Measurements from ENCODE around the gene PAK6.

The PAK6 gene

DNA sequence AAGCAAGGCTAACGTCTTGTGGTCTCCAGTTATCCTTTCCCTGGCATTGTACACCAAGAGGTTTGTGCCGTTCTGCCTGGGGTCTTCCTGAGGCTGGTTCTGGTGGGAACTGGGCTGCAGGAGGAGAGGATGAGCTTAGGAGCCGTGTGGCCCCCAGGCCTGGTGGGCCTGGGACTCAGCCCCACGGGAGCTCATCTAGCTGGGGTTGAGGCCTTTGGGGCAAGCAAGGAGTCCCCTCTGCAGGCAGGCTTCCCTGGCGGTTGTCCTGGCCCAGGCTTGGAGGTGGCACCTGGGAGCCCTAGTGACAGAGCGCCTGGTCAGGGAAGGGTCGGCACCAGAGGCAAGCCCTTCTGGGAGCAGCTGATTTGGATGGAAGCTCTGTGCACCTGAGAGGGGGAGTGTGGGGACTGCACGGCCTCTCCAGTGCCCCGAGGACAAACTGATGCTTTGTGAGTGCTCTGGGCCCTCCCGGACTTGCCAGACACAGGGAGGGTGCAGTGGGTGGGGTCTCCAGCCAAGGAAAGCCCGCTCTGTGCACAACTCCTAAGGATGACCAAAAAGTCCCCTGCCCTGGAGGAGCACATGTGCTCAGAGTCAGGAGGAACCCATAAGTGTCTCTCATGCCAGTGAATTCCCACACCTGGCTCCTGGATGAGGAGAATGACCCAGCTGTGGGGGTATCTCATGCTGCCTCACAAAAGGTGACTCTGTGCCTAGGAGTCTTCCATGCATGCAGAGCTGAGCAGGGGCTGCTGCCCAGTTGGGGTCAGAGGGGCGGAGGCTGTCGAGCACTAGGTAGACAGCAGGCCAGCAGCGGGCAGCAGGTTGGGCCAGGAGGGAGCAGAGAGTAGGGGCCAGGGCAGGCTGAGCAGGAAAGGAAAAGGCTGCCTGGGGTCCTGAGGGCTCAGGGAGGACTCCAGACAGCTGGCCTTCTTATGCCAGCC lies 2.7 kb downstream of the PAK6 start:
- DNase-seq (ENCODE audit: low spot score), result no peak

DNA sequence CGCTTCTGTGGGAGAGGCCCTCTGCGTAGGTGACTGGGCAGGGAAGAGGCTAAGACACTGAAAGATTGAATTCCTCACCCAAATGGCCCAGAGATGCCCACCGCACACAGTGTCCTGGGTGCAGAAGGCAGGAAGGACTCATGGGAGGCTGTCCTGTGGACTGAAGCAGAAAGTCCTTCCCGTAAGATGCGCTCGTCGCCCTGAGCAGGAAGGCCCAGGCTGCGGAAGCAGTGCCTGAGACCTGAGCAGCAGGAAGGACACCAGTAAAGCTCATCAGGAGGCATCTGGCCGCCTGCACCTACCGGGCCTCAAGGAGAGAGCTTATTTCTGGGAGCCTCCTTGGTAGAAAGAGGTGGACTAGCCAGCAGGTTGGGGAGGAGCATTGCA lies 3.3 kb downstream of the PAK6 start:
- no peak for DNase-seq (ENCODE audit: low spot score)

DNA sequence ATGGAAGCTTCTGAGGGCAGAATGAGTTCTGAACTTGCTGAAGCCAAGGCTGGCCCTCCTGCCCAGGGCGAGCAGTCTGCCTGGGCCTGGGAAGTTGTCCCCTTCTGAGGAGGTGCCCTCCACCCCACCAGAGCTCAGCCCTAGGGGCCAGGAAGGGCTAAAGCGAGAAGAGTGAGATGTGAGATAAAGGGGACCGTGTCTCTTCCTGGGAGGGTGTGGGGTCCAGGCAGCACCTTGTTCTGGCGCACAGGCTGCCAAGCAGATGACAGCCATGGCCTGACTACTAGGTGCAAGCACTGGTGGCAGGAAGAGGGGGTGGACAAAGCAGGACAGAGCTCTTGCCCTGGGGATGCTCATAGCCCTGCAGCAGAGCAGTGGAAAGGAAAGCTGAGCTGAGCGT lies 3.7 kb downstream of the PAK6 start:
- DNase-seq (ENCODE audit: low spot score), result no peak

DNA sequence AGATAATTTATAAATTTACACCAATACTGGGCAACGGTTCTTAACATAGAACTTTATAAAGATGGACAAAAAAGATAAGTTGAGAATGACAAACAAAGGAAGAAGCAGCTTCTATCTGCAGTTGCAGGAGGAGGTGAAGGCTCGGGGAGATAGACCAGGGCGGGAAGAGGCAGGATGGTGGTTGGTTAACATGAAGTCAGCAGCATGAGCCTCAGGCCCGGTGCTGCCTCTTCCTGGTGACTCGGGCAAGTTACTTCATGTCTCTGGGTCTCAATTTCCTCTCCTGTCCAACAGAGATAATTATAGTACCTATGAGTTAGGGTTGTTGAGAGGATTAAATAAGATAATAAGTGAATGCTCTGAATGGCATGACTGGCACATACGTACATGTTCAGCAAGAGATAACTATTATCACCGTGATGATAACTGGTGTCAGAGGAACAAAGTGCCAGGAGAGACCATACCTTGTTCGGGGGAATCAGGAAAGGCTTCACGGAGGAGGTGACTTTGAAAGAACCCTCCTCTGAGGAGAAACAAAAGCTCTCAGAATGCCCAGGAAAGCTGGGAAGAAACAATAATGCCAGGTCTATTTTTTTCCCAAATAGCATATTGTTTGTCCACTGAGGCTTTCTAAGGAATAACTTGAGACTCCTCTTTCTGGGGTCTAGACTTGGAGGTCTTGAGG lies 4.4 kb downstream of the PAK6 start:
- peak; percentile 47 for DNase-seq (ENCODE audit: low spot score)

DNA sequence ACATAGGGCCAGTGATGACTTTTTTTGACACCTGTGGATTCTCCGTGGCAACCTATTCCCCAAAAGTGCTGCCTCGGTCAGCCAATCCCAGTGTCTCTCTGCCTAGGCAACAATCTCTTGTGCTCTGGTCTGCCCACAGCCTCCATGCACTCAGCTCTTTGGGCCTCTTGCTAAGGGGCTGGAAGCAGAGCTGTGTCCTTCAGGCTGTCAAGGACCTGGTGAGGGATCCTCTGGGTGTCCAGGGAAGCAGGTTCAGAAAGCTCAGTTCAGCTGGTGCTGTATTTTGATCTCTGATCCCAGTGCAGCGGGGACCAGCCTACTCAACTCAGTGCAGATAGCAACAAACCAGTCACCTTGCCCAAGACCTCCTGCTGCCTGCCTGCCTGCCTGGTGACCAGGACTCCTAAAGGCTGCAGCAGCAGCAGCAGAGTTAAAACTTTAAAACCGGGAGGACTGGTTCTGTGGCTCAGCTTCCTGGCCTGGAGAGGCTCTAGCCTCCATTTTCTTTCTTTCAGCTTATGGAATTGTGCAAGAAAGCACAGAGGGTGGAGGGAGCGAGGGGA lies 6.2 kb downstream of the PAK6 start:
- no peak for DNase-seq (ENCODE audit: low spot score)

DNA sequence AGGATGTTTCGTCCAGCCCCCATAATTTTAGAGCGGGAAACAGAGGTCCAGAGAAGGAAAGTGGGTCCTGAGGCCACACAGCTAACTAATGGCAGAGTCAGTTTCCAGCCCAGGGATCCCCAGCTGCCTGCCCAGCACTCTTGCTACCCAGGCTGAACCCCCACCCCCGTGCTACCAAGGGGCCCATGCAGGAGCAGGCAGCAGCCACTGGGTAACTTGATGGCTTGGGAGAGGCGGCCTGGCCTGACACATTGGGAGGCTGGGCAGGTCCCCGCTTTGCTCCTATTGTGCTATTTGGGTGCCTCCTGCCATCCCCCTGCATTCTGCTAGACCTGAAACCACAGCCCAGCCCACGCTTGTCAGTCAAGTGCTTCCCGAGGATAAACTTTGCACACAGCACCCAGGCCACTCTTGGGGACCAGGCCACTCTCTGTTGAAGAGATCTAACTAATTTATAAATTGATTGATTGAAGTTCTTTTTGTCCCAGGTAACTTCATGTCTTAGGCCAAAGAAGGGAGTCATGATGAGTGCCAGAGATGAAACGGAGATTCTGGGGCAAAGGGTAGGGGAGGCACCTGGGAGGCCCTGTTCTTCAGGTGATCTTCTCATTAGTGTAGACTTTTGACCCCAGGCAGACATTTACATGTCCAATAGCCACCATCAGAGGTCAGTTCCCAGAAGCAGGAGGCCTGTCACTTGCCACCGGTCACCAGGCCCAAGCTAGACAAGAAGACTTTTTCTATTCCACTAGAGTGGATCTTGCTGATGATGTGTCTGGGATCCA lies 7.0 kb downstream of the PAK6 start:
- no peak for DNase-seq (ENCODE audit: low spot score)

DNA sequence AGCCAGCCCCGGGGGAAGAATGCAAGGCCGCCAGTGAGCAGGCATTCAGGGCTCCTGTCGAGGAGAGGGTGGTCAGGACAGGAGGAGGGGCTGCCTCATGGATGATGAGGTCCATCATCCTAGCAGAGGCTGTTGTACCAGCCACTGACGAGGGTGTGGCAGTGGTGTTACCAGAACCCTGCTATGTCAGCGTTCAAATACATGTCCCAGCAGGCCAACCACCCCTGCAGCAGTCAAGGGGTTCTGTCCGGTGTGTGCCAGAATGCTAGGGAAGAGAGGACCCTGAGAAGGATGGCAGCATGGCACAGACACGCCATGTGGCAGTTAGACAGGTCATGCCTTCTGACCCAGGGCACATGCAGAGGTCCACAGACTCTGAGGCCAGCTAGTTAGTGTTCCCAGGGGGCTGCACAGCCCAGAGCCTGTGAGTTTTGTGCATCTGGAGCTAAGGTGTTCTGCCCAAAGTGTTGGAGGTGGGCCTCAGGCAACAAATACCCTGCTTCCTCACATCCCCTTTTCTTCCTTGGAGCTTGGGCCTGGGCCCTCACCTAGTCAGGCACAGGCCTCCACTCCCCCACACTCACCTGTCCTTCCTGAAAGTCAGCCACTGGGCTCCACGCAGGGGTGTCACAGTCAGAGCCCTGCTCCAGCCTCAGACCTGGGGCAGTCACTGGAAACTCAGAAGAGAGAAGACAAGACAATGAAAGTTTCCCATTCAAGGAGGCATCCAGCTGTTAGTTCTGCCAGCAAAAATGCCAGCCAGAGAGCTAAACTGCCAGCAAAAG lies 7.8 kb downstream of the PAK6 start:
- no peak for DNase-seq (ENCODE audit: low spot score)

DNA sequence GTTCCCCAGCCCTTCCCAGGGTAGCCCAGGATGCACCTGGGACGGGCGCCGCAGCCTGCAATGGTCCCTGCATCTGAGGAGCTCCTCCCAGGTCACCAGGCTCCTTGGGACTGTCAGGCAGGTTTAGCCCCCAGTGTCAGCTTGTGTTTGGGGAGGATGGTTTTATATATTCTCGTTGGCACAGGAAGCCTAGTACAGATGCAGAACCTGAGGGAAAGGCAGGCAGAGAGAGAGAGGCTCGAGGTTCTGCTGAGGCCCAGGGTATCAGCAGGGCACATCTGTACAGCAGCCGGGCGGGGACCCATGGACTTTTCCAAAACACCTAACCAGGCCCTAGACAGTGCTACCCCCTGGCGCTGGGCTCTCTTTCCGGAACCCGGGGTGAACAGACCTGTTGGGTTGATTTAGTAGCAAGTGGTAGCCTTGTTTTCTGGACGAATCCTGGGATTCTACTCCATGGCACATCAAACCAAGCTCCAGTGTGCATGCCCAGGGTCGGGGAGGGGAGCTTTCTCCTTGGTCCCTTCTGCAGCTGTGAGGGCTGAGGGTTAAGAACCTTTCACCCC lies 8.6 kb downstream of the PAK6 start:
- peak; percentile 72 for DNase-seq (ENCODE audit: low spot score)

DNA sequence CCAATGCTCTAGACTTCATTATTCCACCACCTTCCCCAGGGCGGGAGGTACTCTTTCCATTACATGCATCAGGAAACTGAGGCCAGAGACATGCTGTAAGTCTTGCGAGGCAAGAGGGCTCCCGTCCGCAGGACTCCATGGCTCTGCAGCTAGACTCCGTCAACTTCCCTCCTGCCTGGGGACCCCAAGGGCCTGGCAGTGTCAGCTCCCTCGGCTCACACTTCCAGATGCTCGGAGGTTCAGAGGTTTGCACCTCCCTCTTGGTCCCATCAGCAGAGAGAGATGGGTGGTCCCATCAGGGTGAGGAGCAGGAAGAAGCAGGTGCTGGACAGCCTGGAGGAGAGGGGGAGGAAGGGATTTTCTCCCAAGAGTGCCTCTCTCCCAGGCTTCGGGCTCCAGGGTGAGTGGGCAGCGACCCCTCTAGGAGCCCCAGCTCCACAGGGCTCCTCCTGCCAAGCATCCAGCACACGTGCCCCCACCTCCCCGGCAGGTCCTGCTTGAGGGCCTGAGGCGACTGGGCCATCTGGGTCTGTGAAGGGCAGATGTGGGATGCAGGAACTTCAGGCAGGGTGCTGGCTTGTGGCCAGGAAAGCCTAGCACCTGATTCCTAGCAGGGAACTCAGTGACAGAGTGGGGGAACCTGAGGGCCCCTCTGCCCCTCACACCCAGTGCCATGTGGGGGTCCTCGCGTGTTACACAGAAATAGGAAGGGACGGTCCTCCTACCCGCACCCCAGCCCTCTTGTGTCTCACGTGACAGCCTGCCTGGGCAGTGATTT lies 9.3 kb downstream of the PAK6 start:
- no peak for DNase-seq (ENCODE audit: low spot score)

DNA sequence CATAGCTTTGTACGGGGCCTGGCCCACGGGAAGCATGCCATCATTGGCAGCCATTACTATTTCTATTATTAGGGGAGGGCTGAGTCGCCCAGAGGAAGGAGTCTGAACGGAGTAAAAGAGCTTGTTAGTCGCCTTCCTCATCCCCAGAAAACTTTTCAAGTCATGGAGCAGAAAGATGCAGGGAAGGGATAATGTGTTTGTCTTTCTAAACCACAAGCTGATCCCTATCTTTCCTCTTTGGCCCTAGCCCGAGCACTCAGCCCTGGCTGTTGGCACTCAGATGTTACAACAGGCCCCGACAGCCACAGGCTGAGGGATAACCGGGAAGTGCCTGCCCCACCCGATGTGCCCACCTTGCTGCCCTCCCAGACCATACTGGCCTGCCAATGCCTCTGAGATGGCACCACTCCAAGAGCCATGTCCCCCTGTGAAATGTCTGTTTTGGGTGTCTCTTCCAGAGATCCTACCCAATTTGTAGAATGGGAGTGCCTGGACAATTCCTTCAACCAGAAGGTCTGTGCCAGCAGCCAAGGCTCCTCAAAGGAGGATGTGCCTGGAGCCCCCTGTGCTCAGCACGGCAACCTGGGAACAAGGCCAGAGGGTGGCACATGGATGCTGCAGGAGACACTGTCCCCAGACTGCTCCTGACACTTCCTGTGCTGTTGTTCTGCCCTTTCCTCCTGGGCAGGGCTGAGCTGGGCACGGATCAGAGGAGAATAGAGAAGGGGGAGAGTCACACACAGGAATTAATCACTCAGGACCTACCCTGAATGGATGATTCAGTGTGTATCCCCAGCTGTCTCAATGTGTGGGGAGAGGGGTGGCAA lies 10.8 kb downstream of the PAK6 start:
- DNase-seq (ENCODE audit: low spot score), result no peak

DNA sequence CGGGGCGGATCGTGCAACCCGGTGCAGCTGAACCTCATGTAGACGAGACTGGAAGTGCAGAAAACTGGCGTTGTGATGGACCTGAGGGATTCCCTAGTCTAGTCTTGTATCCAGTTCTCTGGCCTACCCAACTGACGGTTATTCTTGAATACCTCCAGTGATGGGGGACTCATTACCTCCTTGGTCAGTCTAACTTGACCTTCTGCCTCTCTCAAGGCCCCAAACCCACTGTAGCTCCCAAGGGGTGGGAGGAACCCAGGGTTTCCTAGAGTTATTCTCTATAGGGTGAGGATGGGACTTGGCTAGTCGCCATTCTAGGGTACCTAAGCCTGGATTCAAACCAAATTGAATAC lies 11.4 kb downstream of the PAK6 start:
- DNase-seq (ENCODE audit: low spot score), result no peak

DNA sequence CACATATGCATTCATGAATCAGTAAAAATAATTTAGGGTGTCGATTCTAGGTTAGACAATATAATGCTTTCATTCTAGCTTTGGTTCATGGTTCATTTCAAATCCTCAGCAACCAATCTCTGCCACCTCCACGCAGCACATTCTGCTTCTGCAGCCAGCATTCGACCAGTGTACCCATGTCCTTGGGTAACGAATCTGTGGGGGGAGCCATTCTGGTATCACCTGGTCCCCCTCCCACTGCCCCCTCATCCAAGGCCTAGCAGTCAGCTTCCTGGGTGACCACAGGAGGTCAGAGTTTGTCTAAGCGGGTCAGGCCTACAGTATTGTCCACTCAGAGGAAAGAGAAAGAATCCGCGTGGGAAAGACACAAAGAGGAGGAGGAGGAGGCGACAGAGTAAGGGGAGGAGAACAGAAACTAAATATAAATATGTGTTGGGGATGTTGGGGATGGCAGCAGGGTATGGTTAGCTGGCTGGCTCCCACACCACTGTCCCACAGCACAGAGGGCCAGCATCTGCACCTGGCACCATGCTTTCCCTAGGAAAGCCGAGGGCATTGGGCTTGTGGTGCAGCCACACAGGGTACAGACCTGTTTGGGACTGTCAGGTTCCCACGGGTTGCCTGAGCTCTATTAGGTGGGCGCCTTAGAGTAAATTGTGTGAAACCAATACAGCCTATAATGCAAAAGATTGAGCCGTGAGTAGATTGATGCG lies 12.1 kb downstream of the PAK6 start:
- no peak for DNase-seq (ENCODE audit: low spot score)

DNA sequence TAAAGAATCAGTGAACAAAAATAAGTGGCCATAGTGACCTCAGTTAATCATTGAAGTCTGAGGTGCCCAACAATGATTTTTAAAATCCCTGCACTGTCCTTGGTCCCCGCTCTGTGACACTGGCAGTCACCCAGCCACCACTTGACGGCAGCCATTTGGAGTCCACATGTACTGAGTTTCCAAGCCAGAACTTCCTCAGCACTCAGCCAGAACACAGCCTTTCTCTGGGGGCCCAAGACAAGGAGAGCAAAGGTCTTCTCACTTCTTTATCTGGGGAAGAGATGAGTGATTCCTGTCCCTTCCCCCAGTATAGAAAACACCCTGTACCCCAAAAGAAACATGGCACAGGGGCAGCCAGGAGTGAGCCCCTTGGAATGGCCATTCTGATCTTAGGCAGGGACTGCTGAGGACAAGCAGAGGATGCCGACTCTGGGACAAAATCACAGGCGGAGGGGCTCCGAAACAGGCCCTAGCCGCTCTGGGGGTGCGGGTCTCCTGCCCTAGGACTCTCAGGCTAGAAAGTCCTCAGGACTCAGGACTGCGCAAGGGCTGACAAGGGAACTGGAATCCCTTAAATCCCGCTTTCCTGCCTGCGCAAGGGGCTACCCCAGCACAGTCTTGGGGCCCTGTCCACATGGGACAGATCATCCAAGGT lies 12.8 kb downstream of the PAK6 start:
- no peak for DNase-seq (ENCODE audit: low spot score)

DNA sequence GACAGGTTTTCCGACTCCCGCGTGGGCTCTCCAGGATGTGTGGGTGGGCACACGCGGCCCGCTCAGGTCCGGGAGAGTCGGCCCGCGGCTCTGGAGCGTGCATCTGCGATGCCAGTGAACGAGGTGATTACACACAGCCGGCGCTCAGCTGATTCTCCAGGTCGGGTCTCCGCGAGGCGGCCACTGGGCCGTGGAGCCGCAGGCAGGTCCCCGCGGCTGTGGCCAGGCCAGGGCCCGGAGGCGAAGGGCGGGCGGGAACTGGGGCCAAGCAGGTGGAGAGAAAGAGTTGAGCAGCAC lies 13.2 kb downstream of the PAK6 start:
- no peak for DNase-seq (ENCODE audit: low spot score)

DNA sequence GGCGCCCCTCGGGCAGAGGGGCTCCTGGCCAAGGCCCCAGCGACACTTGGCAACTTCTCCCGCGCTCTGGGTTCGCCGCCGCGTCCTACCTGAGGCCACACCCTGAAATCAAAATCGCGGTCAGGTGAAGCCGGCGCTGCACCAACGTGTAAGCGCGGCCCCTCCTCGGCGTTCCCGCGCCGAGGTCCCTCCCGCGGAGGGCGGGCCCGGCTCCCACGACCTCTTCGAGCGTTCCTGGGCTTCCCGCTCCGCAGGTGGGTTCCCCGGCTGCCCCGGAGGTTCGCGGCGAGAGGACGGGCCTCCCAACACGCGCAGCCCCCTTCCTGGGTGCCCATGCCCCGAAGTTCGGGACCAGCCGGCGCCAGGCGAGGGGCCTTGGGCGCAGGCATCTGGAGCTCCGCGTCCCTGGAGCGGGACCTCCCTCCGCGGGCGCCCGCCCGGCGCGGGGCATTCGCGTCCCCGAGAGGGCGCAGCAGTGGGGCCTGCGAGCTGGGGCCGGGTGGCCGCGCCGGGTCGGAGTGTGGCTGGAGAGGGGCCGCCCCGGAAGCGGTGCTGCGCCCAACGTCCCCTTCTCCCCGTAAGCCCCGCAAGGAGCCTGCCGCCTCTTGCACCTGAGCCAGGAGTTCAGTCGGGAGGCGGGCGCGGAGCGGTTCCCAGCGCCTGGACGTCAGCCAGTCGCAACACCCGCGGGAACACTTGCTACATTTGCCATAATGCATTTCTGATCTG lies 13.7 kb downstream of the PAK6 start:
- DNase-seq (ENCODE audit: low spot score), result no peak

DNA sequence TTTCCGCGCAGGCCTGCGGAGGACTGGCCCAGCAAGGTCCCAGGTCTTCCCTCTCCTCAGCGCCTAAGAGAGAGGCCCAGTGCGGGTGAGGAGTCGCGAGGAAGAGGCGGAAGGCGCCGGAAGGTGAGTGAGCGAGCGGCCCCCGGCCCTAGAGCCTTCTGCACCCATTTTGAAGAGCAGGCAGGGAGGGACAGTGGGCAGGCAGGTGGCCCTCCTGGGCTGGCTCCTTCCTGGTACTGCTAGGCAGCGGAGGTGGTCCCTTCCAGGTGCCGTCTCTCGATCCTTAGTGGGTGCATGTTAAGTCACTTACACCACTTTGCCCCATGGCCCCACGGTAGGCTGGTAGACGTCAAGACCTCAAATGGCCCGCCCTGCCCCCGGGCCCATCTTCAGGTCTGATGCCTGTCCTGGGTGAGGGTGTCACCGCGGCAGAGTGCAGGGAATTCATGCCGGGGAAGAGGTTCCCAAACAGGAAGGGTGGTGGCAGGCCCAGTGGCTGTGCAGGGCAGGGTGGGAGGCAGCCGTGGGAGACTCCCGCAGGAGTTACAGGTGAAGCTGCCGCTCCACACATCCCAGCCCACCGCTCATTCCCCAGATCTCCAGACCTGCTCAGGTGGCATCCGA lies 14.4 kb downstream of the PAK6 start:
- no peak for DNase-seq (ENCODE audit: low spot score)

DNA sequence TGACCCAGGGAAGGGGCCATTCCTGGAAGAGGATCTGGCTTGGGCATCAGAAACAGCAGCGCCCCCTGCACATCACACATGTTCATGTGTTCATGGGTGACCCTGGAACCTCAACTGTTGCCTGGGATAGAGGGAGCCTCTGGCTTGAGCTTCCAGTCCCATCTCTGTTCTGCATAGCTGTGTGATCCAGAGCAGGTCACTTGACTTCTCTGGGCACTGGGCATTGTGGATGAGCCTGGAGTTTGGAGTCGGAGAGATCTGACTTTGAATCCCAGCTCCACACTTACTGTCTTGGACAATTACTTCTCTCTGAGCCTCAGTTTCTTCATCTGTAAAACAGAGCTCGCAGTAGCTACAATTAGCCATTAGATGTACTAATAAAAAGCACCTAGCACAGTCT lies 15.6 kb downstream of the PAK6 start:
- DNase-seq (ENCODE audit: low spot score), result no peak

DNA sequence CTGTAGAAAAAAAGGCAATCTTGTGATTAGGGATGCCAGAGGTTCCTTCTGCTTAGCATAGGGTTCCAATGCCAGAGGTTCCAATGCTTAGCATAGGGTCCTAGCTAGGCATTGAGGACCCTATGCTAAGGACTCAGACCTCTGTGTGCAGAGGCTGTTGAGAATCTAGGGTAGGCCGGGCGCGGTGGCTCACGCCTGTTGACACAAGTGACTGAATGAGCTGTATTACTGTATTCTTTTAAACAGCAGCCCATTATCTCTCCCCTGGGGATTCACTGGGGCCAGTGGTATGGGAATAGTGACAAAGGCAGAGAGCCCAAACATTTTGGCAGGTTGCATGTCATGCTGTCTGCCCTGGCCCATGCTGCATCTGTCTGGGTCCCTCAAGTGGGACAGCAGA lies 16.2 kb downstream of the PAK6 start:
- DNase-seq (ENCODE audit: low spot score), result no peak
